Stimulated activated CD4-positive, alpha-beta T cell treated with anti-CD3 and anti-CD28 coated beads, Interleukin-1b, Interleukin-23, amount 100 ng/mL, for 4 hours (primary cell): Measurements from ENCODE around the gene MYO5A.
"Not testable (repeated sequence)": the region's sequence is repeated elsewhere in the genome, so short reads cannot be mapped to it uniquely, and the experiment has no call there.

Experiments used
- DNase-seq, 2 donors: peaks; one replicate each; pipeline ENCODE4 v3.0.0-alpha.2; 2020; ENCODE audit warnings: low read depth in 2 of 2

Gene MYO5A

GRCh38 chr15:52419494-52419893, 109.2 kb downstream of the MYO5A start:
- no peak for DNase-seq

GRCh38 chr15:52417957-52418356, 110.7 kb downstream of the MYO5A start:
- no peak for DNase-seq

- no peak for DNase-seq
These were observed 111.2 kb downstream of the MYO5A start for GRCh38 chr15:52417521-52417920.

- DNase-seq: not testable (repeated sequence)
These were observed 112.1 kb downstream of the MYO5A start for GRCh38 chr15:52416566-52416965.

- DNase-seq: no peak
These were observed 113.1 kb downstream of the MYO5A start for GRCh38 chr15:52415628-52416027.

GRCh38 chr15:52414936-52415335, 113.7 kb downstream of the MYO5A start:
- DNase-seq: no peak

GRCh38 chr15:52408823-52409222, 119.9 kb downstream of the MYO5A start:
- DNase-seq: no peak

- DNase-seq: no peak
These were observed 121.3 kb downstream of the MYO5A start for GRCh38 chr15:52407374-52407773.

GRCh38 chr15:52406601-52407000, 122.1 kb downstream of the MYO5A start:
- no peak for DNase-seq

GRCh38 chr15:52405856-52406255, 122.8 kb downstream of the MYO5A start:
- DNase-seq: no peak

- DNase-seq: no peak
These were observed 131.6 kb downstream of the MYO5A start for GRCh38 chr15:52397118-52397517.

GRCh38 chr15:52394118-52394517, 134.6 kb downstream of the MYO5A start:
- DNase-seq: no peak

GRCh38 chr15:52392008-52392687, 136.5 kb downstream of the MYO5A start:
- DNase-seq: no peak

GRCh38 chr15:52391069-52391468, 137.6 kb downstream of the MYO5A start:
- no peak for DNase-seq

GRCh38 chr15:52385670-52386069, 143.0 kb downstream of the MYO5A start:
- DNase-seq: no peak

- no peak for DNase-seq
These were observed 145.5 kb downstream of the MYO5A start for GRCh38 chr15:52383100-52383588.

GRCh38 chr15:52382647-52383046, 146.0 kb downstream of the MYO5A start:
- no peak for DNase-seq

- DNase-seq: no peak
These were observed 149.1 kb downstream of the MYO5A start for GRCh38 chr15:52379395-52380106.

- DNase-seq: no peak
These were observed 149.8 kb downstream of the MYO5A start for GRCh38 chr15:52378746-52379394.

- no peak for DNase-seq
These were observed 158.7 kb downstream of the MYO5A start for GRCh38 chr15:52370010-52370409.

- no peak for DNase-seq
These were observed 159.2 kb downstream of the MYO5A start for GRCh38 chr15:52369455-52369854.

GRCh38 chr15:52369030-52369429, 159.7 kb downstream of the MYO5A start:
- DNase-seq: no peak

GRCh38 chr15:52368402-52368801, 160.3 kb downstream of the MYO5A start:
- no peak for DNase-seq
